Measurements from ENCODE around the gene NFASC.

Gene NFASC

DNA sequence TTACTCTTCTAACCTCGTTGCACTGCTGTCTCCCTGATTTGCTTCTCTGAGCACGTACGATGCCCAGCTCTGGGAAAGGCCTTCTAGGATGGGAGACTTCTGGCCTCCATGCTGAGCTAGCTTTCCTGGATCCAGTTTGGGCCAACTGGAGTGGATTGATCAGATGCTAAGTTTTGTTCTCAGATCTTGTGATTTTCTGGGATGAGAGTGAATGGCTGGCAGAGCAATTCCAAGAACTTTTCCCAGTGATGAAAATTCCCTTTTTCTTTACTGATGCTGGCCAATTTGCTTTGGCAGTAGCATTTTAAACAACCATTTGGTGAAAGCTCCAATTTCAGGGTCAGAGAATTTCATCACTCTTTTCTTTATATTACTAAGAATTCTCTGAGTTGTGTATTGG, 34.9 kb upstream of the NFASC start:
- no peak for TF ChIP-seq Cebpa-rat (IDR thresholded peaks at IDR 0.05)
- no peak overlapping the region for H3K9ac ChIP-seq
- no peaks in the 10 kb centered on the region for H3K4me1 ChIP-seq
- H4K20me1 ChIP-seq = no peaks in the 10 kb centered on the region; the same call in 1 of the 2 replicates
- no peak overlapping the region for H3K4me2 ChIP-seq
- no peaks in the 10 kb centered on the region for H3K27me3 ChIP-seq
- no peak overlapping the region for H3K27ac ChIP-seq
- no peaks in the 10 kb centered on the region for H3K36me3 ChIP-seq
- H3K9me3 ChIP-seq = no peaks in the 10 kb centered on the region
- H3K4me3 ChIP-seq = no peak overlapping the region

DNA sequence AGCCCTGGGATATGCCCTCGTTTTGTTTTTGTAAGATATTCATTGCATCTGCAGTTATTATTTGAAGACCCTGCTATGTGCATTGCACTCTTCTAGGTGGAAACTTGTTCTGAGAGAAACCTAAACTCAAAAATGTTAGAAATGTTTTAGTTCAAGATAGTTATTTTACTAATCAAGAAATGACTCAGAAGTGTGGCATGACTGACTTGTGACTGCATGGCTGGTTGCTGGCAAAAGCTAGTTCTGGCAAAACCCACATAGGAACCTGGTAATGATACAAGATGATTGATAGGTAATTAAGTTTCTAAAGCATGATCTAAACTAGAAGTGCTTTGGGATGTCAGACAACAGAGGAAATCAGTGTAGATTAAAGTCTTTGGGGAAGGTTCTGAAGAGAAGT, 33.8 kb upstream of the NFASC start:
- no peak overlapping the region for H3K4me3 ChIP-seq
- H3K36me3 ChIP-seq = no peaks in the 10 kb centered on the region
- H3K27ac ChIP-seq = no peak overlapping the region
- H3K4me1 ChIP-seq = no peaks in the 10 kb centered on the region
- H4K20me1 ChIP-seq = no peaks in the 10 kb centered on the region; the same call in 1 of the 2 replicates
- no peak overlapping the region for H3K9ac ChIP-seq
- no peaks in the 10 kb centered on the region for H3K9me3 ChIP-seq
- TF ChIP-seq Cebpa-rat (IDR thresholded peaks at IDR 0.05) = no peak
- H3K27me3 ChIP-seq = no peaks in the 10 kb centered on the region
- H3K4me2 ChIP-seq = no peak overlapping the region

DNA sequence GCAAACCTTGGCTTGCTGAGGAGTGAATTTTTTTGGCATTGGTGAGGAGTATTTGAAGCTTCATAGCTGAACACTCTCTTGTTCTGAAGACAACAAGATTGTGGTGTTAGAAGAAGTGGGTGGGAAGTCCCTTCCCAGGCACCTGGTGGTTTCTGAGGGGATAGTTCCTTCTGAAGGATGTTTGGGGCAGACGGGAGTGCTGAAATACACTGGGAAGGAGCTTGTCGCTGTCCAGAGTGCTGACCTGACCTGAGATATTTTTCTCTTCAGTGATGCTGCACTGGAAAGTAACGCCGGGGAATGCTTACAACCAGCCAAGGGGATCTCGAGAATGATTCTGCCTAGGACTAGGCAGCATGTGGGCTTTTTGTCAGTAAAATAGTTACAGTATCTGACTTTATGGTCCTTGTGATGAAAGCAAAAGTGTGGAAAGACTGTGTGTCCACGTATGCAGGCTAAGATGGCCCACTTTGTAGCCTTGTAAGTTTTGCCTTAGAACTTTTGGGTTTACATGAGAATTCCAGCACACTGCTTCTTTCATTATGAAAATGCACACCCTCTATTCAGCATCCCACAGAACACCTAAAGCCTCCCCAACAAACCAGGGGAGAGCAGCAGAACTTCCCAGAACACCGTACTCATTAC, 33.1 kb upstream of the NFASC start:
- Histone ChIP-seq H3K4me1 (no peaks in the 10 kb centered on the region), H3K27me3 (no peaks in the 10 kb centered on the region), H4K20me1 (no peaks in the 10 kb centered on the region; the same call in 1 of the 2 replicates), H3K4me2 (no peak overlapping the region), H3K9me3 (no peaks in the 10 kb centered on the region), H3K36me3 (no peaks in the 10 kb centered on the region), H3K4me3 (no peak overlapping the region), H3K9ac (no peak overlapping the region), H3K27ac (no peak overlapping the region)
- TF ChIP-seq Cebpa-rat (IDR thresholded peaks at IDR 0.05) = no peak

DNA sequence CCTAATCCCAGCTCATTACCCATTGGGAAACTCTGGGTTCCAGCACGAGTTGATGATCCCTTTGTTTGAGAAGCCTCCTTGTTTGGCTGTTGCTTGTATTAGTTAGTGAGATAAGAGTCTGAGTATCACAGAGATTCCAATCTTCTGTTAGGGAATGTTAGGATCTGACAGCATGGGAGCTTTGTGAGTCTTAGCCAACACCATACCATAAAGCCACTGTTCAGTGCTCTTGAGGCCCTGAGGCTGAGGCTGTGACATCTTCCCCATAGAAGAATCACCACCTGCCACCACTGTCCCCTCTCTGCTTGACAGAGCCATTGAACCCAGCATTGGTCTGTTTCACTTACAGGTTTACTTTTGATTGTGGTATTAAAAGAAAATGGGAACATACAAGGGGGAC, 29.3 kb upstream of the NFASC start:
- Histone ChIP-seq H3K9me3 (no peaks in the 10 kb centered on the region), H3K4me3 (no peak overlapping the region), H3K27ac (no peak overlapping the region), H3K27me3 (no peaks in the 10 kb centered on the region), H4K20me1 (no peaks in the 10 kb centered on the region; the same call in 1 of the 2 replicates), H3K4me2 (no peak overlapping the region), H3K9ac (no peak overlapping the region), H3K4me1 (no peaks in the 10 kb centered on the region), H3K36me3 (no peaks in the 10 kb centered on the region)
- TF ChIP-seq Cebpa-rat (IDR thresholded peaks at IDR 0.05) = no peak

DNA sequence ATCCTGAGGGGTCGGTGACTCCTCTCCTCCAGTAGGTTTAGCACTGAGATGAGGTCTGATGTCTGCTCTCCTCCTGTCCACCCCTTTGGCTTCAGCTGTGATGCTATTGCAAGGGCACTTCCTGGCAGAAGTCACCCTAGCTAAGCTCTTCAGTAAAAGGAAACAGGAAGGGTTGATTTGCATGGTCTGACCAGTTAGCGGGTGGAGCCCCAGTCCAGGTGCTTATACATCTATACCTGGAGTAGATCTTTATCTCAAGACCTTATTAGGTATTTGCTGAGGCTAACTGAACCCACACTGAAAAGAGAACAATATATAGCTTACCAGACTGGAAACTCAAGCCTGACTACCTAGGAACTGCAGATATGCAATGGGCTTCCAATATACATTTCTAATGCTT, 28.9 kb upstream of the NFASC start:
- no peaks in the 10 kb centered on the region for H3K27me3 ChIP-seq
- no peaks in the 10 kb centered on the region for H3K36me3 ChIP-seq
- no peak overlapping the region for H3K27ac ChIP-seq
- no peaks in the 10 kb centered on the region for H3K4me1 ChIP-seq
- H3K9ac ChIP-seq = no peak overlapping the region
- H3K4me2 ChIP-seq = no peak overlapping the region
- TF ChIP-seq Cebpa-rat (IDR thresholded peaks at IDR 0.05) = no peak
- no peaks in the 10 kb centered on the region; the same call in 1 of the 2 replicates for H4K20me1 ChIP-seq
- no peaks in the 10 kb centered on the region for H3K9me3 ChIP-seq
- H3K4me3 ChIP-seq = no peak overlapping the region

DNA sequence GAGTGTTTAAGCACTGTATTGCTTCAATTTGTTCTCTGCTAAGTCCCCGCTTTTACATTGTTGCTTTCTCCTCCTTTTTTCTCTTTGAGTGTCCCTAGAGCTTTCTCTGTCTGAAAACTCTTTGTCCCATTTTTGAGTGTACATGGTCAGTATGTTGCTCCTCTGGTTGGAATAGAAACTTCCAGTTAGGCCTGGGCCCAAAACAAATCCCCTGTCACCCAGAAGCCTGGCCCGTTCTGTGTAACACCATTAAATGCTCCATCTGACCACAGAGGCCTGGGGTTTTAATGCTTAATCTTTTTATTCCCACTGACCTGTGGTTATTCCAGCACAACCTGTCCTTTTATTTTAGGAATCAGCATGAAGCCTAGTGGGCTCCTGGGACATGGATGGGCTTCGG, 28.3 kb upstream of the NFASC start:
- H3K9ac ChIP-seq = no peak overlapping the region
- no peak overlapping the region for H3K4me2 ChIP-seq
- no peak for TF ChIP-seq Cebpa-rat (IDR thresholded peaks at IDR 0.05)
- no peaks in the 10 kb centered on the region for H3K36me3 ChIP-seq
- H3K4me3 ChIP-seq = no peak overlapping the region
- H3K27me3 ChIP-seq = no peaks in the 10 kb centered on the region
- H3K27ac ChIP-seq = no peak overlapping the region
- H3K4me1 ChIP-seq = no peaks in the 10 kb centered on the region
- H3K9me3 ChIP-seq = no peaks in the 10 kb centered on the region
- H4K20me1 ChIP-seq = no peaks in the 10 kb centered on the region; the same call in 1 of the 2 replicates

DNA sequence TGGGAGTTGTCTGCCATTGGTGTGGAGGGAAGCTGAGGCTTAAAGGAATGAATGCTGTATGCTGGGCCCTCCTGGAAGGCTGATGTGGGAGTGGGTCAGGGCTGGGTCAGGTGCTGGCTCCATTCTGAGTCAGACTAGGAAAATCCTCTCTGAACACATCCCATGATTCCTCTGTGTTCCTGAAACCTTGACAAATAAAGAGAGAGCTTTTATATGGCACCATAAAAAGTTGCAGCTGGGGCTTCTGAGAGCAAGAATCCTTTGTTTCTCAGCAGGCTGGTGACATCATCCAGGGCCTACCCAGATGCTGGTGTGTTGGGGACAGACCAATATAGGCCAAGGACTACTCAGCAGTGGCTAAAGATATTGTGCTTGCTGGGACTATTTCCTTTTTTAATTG, 27.8 kb upstream of the NFASC start:
- Histone ChIP-seq H3K4me3 (no peak overlapping the region), H3K4me1 (no peaks in the 10 kb centered on the region), H3K9ac (no peak overlapping the region), H4K20me1 (no peaks in the 10 kb centered on the region; the same call in 1 of the 2 replicates), H3K36me3 (no peaks in the 10 kb centered on the region), H3K27ac (no peak overlapping the region), H3K27me3 (no peaks in the 10 kb centered on the region), H3K4me2 (no peak overlapping the region), H3K9me3 (no peaks in the 10 kb centered on the region)
- no peak for TF ChIP-seq Cebpa-rat (IDR thresholded peaks at IDR 0.05)

DNA sequence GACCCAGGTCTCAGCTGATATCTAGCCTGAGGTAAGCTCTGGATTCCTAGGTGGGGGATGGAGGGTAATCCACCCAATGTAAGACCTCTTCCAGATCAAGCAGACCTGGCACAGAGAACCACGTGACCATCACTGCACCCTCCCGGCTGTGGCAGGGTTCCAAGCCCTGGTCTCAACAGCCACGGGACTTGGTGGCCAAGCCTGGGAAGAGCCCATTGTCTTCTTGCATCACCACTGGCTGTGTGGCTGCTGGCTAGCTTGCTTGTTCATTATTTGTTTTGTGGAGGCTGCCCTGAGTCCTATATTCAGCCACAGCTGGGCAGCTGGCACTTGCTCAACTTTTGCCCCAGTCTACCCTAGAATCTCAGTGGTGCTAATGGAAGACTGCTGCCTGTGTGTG, 24.1 kb upstream of the NFASC start:
- Histone ChIP-seq H3K36me3 (no peaks in the 10 kb centered on the region), H3K4me3 (no peak overlapping the region), H3K9ac (no peak overlapping the region), H3K4me1 (no peaks in the 10 kb centered on the region), H4K20me1 (no peaks in the 10 kb centered on the region), H3K27ac (no peak overlapping the region), H3K27me3 (no peaks in the 10 kb centered on the region), H3K9me3 (no peaks in the 10 kb centered on the region), H3K4me2 (no peak overlapping the region)
- TF ChIP-seq Cebpa-rat (IDR thresholded peaks at IDR 0.05) = no peak

DNA sequence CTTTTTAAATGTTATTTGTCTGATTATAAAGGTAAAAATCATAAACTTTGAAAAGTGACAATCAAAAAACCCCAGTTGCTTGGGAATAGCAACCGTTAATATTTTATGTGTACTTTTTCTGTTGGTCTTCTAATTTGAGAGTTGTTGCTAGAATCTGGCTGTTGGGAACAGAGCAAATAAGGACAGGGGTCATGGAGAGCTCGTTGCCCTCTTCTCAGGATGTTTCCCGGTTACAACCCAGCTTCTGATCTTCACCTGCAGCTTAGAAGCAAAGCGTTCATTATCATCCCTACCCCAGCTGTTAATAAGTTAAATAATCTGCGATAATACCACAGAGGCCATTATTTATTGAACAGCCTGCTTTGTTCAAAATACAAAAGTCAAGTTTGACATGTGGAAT, 22.1 kb upstream of the NFASC start:
- TF ChIP-seq Cebpa-rat (IDR thresholded peaks at IDR 0.05) = no peak
- no peaks in the 10 kb centered on the region for H3K27me3 ChIP-seq
- no peaks in the 10 kb centered on the region for H3K36me3 ChIP-seq
- H3K4me3 ChIP-seq = no peak overlapping the region
- H3K9ac ChIP-seq = no peak overlapping the region
- no peak overlapping the region for H3K27ac ChIP-seq
- no peaks in the 10 kb centered on the region for H4K20me1 ChIP-seq
- peaks cover 5% of the 10 kb centered on the region for H3K4me1 ChIP-seq
- no peaks in the 10 kb centered on the region for H3K9me3 ChIP-seq
- no peak overlapping the region for H3K4me2 ChIP-seq

DNA sequence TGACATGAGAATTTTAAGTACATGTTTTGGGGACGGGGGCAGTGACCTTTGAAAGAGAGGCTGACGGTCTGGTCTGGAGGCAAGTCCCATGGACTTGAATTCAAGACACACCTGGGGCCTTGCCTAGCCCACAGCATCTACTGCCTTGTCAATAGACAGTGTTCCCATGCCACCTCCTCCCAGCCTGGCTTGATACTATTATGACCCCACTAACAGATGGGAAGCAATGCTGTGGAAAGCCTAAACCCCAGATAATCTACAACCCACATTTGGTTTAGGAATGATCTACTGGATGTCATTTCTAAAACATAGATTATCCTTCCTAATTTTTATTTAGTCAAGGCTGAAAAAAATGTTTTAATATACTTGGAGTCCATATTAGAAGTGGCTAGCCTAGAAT, 17.8 kb upstream of the NFASC start:
- Histone ChIP-seq H3K27ac (no peak overlapping the region), H3K36me3 (no peaks in the 10 kb centered on the region), H4K20me1 (no peaks in the 10 kb centered on the region), H3K27me3 (no peaks in the 10 kb centered on the region), H3K4me2 (no peak overlapping the region), H3K4me3 (no peak overlapping the region), H3K9ac (no peak overlapping the region), H3K4me1 (peaks cover 8% of the 10 kb centered on the region), H3K9me3 (no peaks in the 10 kb centered on the region)
- no peak for TF ChIP-seq Cebpa-rat (IDR thresholded peaks at IDR 0.05)

DNA sequence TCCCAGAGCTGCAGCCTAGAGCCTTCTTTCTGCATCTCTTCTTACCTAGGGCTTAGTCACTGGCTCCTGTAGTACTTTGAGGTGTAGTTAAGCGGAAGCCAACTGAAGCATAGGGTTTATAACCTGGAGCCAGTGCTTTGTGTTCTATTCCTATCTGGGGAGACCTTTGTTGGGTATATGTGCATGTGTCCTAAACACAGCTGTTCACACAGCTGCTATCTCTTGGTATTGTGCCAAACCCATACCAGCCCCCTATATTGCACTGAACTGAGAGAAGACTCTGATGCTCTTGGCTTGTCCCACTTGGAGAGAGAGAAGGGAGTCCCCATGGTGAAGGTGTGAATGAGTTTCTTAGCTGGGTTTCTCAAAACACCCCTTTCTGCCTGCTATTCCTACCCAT, 17.2 kb upstream of the NFASC start:
- H3K36me3 ChIP-seq = no peaks in the 10 kb centered on the region
- H3K27ac ChIP-seq = no peak overlapping the region
- H3K9ac ChIP-seq = no peak overlapping the region
- H4K20me1 ChIP-seq = no peaks in the 10 kb centered on the region
- H3K4me2 ChIP-seq = 0 out of 2 replicates have a peak overlapping the region, but pooled peaks have one; percentile 9
- no peak for TF ChIP-seq Cebpa-rat (IDR thresholded peaks at IDR 0.05)
- H3K4me1 ChIP-seq = peaks cover 8% of the 10 kb centered on the region
- H3K9me3 ChIP-seq = no peaks in the 10 kb centered on the region
- no peak overlapping the region for H3K4me3 ChIP-seq
- no peaks in the 10 kb centered on the region for H3K27me3 ChIP-seq

Measured in BLaER1 (cell line).